Fibroblast of pulmonary artery (primary cell): ENCODE measurements around the gene ZFP92.

Experiments
- DNase-seq: peaks from one replicate; pipeline ENCODE4 v3.0.0-alpha.2; 2010; ENCODE audit warnings: low read depth
- H3K4me3 ChIP-seq: replicated peaks from 2 replicates; pipeline ENCODE4 v1.5.1; 2011; ENCODE audit warnings: low read depth, mild to moderate bottlenecking, control low read depth, low read length, moderate library complexity
- TF ChIP-seq, protein P1 (sequence below): IDR thresholded peaks from 2 replicates; pipeline ENCODE4 v1.5.1; 2011; ENCODE audit warnings: mild to moderate bottlenecking, control low read depth, low read length, inconsistent platforms; ENCODE audit errors: missing control alignments

Gene ZFP92

DNA sequence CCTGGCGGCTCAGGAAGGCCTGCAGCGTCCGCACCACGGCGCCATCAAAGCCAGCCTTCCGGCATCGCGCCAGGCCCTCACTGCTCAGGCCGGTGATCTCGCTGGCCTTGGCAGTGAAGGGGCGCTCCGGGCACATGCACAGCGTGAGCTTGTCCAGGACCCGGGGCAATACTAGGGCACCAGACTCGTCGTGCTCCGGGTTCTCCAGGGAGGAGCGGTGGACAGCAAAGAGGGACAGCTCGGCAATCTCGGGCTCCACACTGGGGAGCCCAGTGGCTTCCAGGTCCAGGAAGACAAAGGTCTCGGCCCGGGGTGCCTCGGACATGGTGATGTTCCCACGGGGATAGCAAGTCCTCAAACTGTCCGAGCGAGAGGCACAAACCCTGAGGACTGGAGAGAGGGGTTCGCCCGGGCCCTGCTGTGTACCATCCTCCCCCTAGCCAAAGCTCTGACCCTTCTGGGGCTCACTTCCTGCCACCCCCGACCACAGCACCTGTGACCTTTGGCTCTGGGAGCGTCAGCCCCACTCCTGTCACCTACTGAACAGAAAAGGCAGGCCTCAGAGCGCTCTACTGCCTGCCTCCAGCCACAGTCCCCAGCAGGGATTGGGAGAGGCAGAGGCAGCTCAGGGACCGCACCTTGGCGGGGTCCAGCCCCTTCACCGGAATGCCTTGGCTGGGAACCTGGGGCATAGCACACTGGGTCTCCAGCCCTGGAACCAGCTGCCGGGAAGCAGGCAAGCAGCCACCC, 34.0 kb downstream of the ZFP92 start:
- TF ChIP-seq, protein P1, sequence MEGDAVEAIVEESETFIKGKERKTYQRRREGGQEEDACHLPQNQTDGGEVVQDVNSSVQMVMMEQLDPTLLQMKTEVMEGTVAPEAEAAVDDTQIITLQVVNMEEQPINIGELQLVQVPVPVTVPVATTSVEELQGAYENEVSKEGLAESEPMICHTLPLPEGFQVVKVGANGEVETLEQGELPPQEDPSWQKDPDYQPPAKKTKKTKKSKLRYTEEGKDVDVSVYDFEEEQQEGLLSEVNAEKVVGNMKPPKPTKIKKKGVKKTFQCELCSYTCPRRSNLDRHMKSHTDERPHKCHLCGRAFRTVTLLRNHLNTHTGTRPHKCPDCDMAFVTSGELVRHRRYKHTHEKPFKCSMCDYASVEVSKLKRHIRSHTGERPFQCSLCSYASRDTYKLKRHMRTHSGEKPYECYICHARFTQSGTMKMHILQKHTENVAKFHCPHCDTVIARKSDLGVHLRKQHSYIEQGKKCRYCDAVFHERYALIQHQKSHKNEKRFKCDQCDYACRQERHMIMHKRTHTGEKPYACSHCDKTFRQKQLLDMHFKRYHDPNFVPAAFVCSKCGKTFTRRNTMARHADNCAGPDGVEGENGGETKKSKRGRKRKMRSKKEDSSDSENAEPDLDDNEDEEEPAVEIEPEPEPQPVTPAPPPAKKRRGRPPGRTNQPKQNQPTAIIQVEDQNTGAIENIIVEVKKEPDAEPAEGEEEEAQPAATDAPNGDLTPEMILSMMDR: no peak
- no peak for DNase-seq
- no peak overlapping the region for H3K4me3 ChIP-seq

DNA sequence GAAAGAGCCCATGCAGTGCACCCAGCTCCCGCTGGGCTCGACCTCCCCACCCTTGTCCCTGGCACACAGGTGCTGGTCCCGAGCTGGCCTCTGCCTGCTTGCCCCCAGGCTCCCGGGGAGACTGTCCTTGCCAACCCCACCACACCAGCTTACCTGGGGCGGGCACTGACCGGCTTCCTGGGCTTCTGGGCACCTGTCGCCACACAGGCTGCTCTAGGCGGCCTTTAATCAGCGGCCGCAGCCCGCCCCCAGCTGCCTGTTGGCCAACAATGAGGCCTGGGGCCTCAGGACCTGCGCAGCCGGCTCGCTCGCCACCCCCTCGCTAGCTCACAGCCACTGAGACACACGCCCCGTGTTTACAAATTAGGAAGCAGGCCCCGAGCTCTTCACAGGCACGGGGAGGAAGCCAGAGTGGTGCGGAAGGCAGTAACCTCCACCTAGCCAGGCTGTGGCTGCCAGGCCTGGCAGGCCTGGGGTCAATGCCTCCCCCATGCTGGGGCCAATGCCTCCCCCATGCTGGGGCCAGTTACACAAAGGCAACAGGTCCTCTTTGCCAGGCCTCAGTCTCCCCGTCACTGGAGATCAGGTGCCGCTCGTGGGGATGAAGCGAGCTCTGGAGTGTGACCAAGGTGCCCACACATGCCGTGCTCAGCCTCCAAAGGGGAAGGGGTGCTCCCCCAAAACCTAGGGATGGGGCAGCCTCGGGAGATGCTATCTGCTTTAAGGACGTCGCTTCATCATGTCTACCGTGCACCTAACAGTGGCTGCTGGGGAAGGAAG, 34.8 kb downstream of the ZFP92 start, which contains the start of gene TREX2:
Gene TREX2 (minus strand): TSS at position 201 of the 780 bp plus-strand sequence. CDS start 626 bp downstream, outside the sequence.
- TF ChIP-seq, protein P1: no peak
- DNase-seq: no peak
- no peak within 1 kb of the TSS for H3K4me3 ChIP-seq

DNA sequence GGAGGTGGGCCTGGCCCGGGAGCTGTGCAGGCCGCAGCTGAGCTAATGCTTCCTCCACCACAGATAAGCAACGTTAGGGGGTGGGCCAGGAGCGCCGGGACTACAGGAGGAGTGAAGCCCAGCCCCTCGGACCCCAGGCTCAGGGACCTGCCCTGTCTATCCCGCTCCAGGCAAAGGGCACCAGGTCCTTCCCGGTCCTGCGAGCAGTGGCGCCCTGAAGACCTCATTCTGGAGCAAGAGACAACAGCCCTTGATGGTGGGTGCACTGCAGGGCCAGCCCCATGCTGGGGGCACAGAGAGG, 35.3 kb downstream of the ZFP92 start:
- DNase-seq: no peak
- no peak overlapping the region for H3K4me3 ChIP-seq
- TF ChIP-seq, protein P1: no peak

DNA sequence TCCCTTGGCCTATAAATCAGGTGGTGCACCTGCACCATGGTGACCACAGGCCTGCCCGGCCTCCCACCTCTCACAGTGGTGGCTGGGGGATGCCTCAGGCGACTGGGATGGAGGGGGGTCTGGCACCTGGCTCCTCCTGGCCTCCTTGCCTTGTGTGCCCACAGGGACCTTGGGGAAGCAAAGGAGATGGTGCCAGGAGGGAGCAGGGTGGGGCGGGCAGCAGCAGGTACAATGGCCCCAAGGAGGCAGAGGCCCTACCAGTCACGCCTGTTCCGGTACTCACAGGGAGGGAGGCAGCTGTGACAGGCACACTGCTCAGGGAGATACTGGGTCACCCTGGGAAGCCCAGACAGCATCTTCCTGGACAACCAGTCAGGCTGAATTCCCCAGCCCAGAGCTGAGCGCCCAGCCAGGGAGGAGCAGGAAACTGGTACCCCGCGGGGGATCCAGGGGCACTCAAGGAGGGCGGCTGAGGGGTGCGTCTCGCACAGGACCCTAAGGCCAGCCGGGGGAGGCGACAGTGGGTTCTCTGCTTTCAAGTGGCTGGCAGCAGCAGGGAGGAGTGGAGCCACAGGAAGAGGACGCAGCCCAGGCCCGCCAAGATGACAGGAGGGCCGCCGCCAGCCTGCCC, 35.8 kb downstream of the ZFP92 start:
- no peak for DNase-seq
- no peak overlapping the region for H3K4me3 ChIP-seq
- TF ChIP-seq, protein P1: no peak

DNA sequence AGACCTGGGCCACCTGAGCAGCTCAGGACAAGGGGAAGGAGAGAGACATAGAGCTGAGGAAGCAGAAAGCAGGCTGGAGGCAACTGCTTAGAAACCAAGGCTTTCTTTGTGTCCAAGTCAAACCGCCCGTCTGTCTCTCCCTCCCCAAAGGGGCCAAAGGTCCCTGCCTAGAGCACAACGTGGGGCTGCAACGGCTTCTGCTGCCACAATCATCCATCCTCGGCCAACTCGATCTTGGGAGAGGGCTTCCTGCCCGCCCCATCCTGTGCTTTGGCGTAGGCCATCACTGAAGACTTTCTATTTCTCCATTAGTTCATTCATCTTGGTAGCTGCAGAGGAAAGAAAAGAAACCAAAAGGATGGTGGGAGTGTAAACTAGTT, 36.3 kb downstream of the ZFP92 start:
- no peak for DNase-seq
- TF ChIP-seq, protein P1: no peak
- no peak overlapping the region for H3K4me3 ChIP-seq

DNA sequence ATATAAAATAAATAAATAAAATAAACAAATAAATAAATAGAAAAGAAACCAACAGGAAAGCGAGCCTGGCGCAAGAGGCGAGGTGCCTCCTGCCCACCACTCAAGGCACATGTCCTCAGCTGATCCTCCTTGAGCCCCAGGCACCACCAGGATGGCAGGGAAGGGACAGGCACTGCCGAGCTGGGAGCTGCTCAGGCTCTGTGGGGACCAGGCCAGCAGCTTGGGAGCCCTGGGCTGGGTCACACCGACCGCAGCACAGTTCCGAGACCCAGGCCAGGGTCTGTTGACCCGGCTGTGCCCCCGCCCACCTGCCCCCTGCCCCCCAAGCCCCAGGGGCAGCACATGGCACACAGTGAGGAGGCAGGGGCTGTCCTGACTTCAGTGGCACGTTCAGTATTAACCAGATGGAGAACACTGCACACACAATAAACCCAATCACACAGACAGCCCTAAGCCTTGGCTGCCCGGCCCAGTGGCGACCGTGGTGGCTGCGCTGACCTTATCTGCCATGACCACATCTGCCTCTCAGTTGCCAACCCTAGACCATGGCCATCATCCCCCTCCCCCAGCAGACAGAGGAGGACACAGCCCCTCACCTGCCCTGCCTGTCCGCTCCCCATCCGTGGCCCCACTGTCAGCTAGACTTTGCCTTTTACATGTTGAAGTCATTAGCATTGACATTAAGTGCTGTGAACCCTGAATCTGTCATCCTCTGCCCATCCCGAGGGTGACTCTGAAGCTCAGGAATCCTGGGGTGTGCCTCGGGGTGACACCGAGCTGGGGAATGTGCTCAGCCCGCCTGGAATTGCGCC, 37.5 kb downstream of the ZFP92 start:
- no peak for DNase-seq
- H3K4me3 ChIP-seq: no peak overlapping the region
- TF ChIP-seq, protein P1: no peak
